ENCODE data around the gene P3H4. TPM values are rescaled to one million over a fixed set of nuclear protein-coding genes. Genes with fewer than 3 reads are reported as not detected.
"Not testable (repeated sequence)": the region's sequence is repeated elsewhere in the genome, so short reads cannot be mapped to it uniquely, and the experiment has no call there.

P3H4 gene
- total RNA-seq, 2 donors from 2014 or later: 0.64 to 0.89 TPM

GRCh38 chr17:41787021-41787418 is 24.7 kb downstream of the P3H4 start:
- Mint-ChIP-seq H3K27ac (no peak overlapping the region), H3K27me3 (peaks cover 18% of the 10 kb centered on the region), H3K4me3 (peak overlapping the region; percentile 58), H3K9me3 (no peaks in the 10 kb centered on the region), H3K36me3 (ENCODE audit: low read depth) (no peaks in the 10 kb centered on the region), H3K4me1 (no peaks in the 10 kb centered on the region)
- no peak for ATAC-seq (replicated peaks)

GRCh38 chr17:41786227-41787020 is 25.3 kb downstream of the P3H4 start, which contains the start of gene JUP:
JUP (minus strand) TSS chr17:41786711; CDS start chr17:41771854, 14,857 bp downstream.
- H3K27me3 Mint-ChIP-seq: peaks cover 24% of the 10 kb centered on the region

GRCh38 chr17:41785859-41786226 is 25.9 kb downstream of the P3H4 start:
- Mint-ChIP-seq H3K4me3 (peak overlapping the region; percentile 32), H3K36me3 (ENCODE audit: low read depth) (no peaks in the 10 kb centered on the region), H3K4me1 (no peaks in the 10 kb centered on the region), H3K9me3 (no peaks in the 10 kb centered on the region), H3K27me3 (peaks cover 25% of the 10 kb centered on the region), H3K27ac (no peak overlapping the region)
- no peak for ATAC-seq (replicated peaks)

More at GRCh38 chr17:41786227-41787020, 25.3 kb downstream of the P3H4 start, which contains the start of gene JUP:
- H3K27ac Mint-ChIP-seq: no peak within 1 kb of the TSS
- H3K4me3 Mint-ChIP-seq: peak within 1 kb of the TSS; percentile 58
- no peaks in the 10 kb centered on the region for H3K9me3 Mint-ChIP-seq
- H3K4me1 Mint-ChIP-seq: no peaks in the 10 kb centered on the region
- peak; percentile 98 for ATAC-seq (replicated peaks)
- no peaks in the 10 kb centered on the region for H3K36me3 Mint-ChIP-seq (ENCODE audit: low read depth)

DNA sequence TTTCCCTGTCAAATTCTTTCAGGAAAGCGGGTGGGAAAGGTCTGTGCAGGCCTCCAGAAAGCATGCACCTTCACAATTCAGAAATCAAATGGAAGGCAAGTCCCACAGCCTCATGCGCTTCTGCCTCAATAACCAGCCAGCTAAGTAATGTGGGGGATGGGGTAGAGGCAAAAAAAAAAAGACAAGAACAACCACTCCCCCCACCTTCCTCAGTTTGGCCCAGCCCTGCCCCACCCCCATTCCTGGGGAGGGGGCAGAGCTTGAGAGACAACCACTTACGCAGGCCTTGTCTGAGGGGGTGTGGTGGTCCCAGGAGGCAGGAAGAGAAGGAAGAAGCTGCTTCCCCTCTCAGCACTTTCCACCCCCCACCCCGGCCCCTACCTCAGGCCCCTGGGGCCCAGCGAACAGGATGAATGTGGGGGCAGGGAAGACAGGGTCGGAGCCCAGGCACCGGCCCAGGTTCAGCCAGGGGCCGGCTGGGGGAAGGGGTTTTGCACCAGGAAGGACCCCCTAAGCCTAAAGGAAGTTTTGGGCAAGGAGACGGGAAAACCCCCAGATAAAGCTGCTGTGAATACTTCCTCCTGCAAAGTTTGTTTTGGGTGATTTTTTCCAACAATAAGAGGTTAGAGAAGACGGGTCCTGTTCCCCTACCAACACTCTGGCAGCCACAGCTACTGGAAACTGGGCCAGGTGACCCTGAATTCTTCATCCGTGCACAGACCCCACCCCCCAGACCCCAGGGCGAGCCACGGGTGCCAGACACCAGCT is 26.5 kb downstream of the P3H4 start:
- peaks cover 25% of the 10 kb centered on the region for H3K27me3 Mint-ChIP-seq
- ATAC-seq (replicated peaks): no peak
- H3K4me3 Mint-ChIP-seq: peak overlapping the region; percentile 32
- H3K27ac Mint-ChIP-seq: no peak overlapping the region
- H3K4me1 Mint-ChIP-seq: no peaks in the 10 kb centered on the region
- no peaks in the 10 kb centered on the region for H3K9me3 Mint-ChIP-seq
- no peaks in the 10 kb centered on the region for H3K36me3 Mint-ChIP-seq (ENCODE audit: low read depth)

GRCh38 chr17:41784207-41784744 is 27.5 kb downstream of the P3H4 start:
- Mint-ChIP-seq H3K36me3 (ENCODE audit: low read depth) (no peaks in the 10 kb centered on the region), H3K4me3 (no peak overlapping the region), H3K27me3 (peaks cover 25% of the 10 kb centered on the region), H3K4me1 (no peaks in the 10 kb centered on the region), H3K27ac (no peak overlapping the region), H3K9me3 (no peaks in the 10 kb centered on the region)
- ATAC-seq (replicated peaks): no peak

- H3K4me1 Mint-ChIP-seq: no peaks in the 10 kb centered on the region
- H3K27ac Mint-ChIP-seq: no peak overlapping the region
- H3K36me3 Mint-ChIP-seq (ENCODE audit: low read depth): no peaks in the 10 kb centered on the region
- H3K27me3 Mint-ChIP-seq: peaks cover 25% of the 10 kb centered on the region
- no peaks in the 10 kb centered on the region for H3K9me3 Mint-ChIP-seq
- H3K4me3 Mint-ChIP-seq: no peak overlapping the region
- no peak for ATAC-seq (replicated peaks)
These were observed 29.6 kb downstream of the P3H4 start for GRCh38 chr17:41782142-41782541.

DNA sequence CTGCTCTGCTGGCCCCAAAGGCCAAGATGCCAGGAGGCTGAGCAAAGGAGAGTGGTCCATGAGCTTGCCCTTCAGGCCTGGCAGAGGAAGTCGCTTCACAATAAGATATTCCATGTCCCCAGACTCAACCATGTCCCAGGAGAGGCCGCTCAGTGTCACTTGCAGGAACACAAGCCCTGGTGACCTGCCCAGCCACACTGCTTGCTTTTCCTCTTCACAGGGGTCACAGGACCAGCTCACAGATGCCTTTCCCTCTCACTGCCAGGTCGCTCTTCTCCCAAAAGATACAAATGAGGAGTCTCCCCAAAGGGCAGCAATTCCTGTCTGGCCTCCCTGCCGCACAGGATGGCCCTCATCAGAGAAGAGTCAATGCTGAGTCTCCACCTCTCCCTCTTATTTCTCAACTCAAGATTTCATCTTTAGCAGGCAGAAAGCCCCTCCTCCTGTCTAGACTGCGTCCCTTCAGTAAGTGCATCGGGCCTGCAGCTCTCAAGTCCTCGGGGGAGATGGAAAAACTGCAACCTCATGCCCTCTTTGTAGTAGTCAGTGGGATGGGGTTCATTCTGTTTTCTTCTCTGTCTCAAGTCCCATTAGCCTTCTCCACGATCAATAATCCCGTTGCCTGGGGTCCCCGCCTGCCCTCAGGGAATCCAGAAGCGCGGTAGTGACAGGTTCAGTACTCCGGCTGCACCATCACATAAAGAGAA is 30.2 kb downstream of the P3H4 start:
- Mint-ChIP-seq H3K4me3 (no peak overlapping the region), H3K36me3 (ENCODE audit: low read depth) (no peaks in the 10 kb centered on the region), H3K9me3 (no peaks in the 10 kb centered on the region), H3K27ac (no peak overlapping the region), H3K27me3 (peaks cover 22% of the 10 kb centered on the region), H3K4me1 (no peaks in the 10 kb centered on the region)
- no peak for ATAC-seq (replicated peaks)

- Mint-ChIP-seq H3K27ac (no peak overlapping the region), H3K27me3 (peaks cover 25% of the 10 kb centered on the region), H3K9me3 (no peaks in the 10 kb centered on the region)
These were observed 31.8 kb downstream of the P3H4 start for GRCh38 chr17:41779954-41780353.

DNA sequence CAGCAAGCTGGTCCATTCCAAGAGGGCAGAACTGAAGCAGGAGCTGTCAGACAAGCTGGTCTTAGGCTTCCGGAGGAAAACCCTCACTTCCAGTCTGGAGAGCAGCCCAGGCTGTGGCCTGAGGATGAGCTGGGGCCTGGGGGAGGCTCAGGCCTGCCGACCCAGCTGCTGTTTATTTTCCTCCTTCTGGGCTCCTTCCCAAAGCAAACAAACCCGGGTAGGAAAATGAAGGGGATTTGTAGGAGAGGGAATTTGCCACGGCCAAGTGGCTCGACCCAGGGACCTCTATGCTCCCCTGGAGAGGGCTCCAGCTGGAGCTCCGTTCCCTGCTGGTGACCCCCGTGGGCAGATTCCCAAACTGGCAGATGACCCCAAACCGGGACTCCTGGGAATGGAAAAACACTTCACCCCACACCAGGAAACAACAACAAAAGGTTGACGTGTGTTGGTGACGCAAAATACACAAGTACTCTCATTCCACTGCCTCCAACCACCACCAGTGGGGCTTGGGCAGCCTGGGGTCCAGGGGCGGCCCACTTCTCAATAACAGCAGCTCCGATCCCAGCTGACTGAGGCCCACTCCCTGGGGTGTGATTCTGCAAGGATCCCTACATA is 34.1 kb downstream of the P3H4 start:
- ATAC-seq (replicated peaks): no peak
- no peak overlapping the region for H3K27ac Mint-ChIP-seq
- no peaks in the 10 kb centered on the region for H3K36me3 Mint-ChIP-seq (ENCODE audit: low read depth)
- H3K9me3 Mint-ChIP-seq: no peaks in the 10 kb centered on the region
- peaks cover 17% of the 10 kb centered on the region for H3K27me3 Mint-ChIP-seq
- H3K4me1 Mint-ChIP-seq: no peaks in the 10 kb centered on the region
- H3K4me3 Mint-ChIP-seq: no peak overlapping the region

More at GRCh38 chr17:41779954-41780353, 31.8 kb downstream of the P3H4 start:
- no peak overlapping the region for H3K4me3 Mint-ChIP-seq
- no peaks in the 10 kb centered on the region for H3K36me3 Mint-ChIP-seq (ENCODE audit: low read depth)
- no peaks in the 10 kb centered on the region for H3K4me1 Mint-ChIP-seq
- no peak for ATAC-seq (replicated peaks)

- peaks cover 13% of the 10 kb centered on the region for H3K27me3 Mint-ChIP-seq
- H3K4me3 Mint-ChIP-seq: no peak overlapping the region
- no peaks in the 10 kb centered on the region for H3K4me1 Mint-ChIP-seq
- ATAC-seq (replicated peaks): no peak
- H3K9me3 Mint-ChIP-seq: no peaks in the 10 kb centered on the region
- H3K36me3 Mint-ChIP-seq (ENCODE audit: low read depth): no peaks in the 10 kb centered on the region
- no peak overlapping the region for H3K27ac Mint-ChIP-seq
These were observed 34.6 kb downstream of the P3H4 start for GRCh38 chr17:41777157-41777573.

GRCh38 chr17:41776262-41776900 is 35.4 kb downstream of the P3H4 start:
- not testable (repeated sequence) for H3K27ac Mint-ChIP-seq; H3K4me1 Mint-ChIP-seq; H3K27me3 Mint-ChIP-seq; H3K9me3 Mint-ChIP-seq; ATAC-seq (replicated peaks); H3K4me3 Mint-ChIP-seq; H3K36me3 Mint-ChIP-seq (ENCODE audit: low read depth)

- H3K4me3 Mint-ChIP-seq: no peak overlapping the region
- no peaks in the 10 kb centered on the region for H3K9me3 Mint-ChIP-seq
- no peak overlapping the region for H3K27ac Mint-ChIP-seq
- no peaks in the 10 kb centered on the region for H3K4me1 Mint-ChIP-seq
- H3K36me3 Mint-ChIP-seq (ENCODE audit: low read depth): no peaks in the 10 kb centered on the region
- ATAC-seq (replicated peaks): no peak
- H3K27me3 Mint-ChIP-seq: peaks cover 5% of the 10 kb centered on the region
These were observed 36.1 kb downstream of the P3H4 start for GRCh38 chr17:41775394-41776226.

DNA sequence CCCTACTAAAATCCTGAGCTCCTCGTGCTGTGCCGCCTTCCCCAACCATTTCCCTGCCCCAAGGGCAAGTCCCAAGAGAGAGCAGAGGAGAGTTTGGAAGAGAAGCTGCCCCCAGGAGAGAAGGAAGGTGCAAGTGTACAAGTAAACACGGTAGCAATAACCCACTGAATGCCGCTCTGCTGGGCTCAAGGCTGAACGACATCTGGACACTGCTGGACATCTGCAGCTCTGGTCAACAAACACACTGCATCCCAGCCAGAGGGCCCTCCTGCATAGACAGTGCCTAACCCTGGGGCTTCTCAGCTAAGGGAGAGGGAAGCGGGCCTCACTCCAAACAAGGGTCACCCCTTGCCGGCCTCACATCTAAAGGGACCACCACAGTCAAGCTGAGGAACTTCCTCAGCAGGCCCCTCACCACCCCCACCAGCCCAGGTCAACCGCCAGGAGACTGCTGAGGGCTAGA is 38.0 kb downstream of the P3H4 start:
- H3K4me3 Mint-ChIP-seq: no peak overlapping the region
- ATAC-seq (replicated peaks): no peak
- H3K27me3 Mint-ChIP-seq: peaks cover 5% of the 10 kb centered on the region
- no peaks in the 10 kb centered on the region for H3K4me1 Mint-ChIP-seq
- no peaks in the 10 kb centered on the region for H3K36me3 Mint-ChIP-seq (ENCODE audit: low read depth)
- H3K9me3 Mint-ChIP-seq: no peaks in the 10 kb centered on the region
- no peak overlapping the region for H3K27ac Mint-ChIP-seq
